GM21576 (cell line): ENCODE measurements around the gene GPD1.

Experiments used
- ATAC-seq: cut with Tn5 transposase; IDR thresholded peaks from one replicate; pipeline ENCODE4 v1.9.1; 2021; ENCODE audit warnings: mild to moderate bottlenecking, moderate library complexity; ENCODE audit not compliant: unreplicated experiment

GPD1 gene

DNA sequence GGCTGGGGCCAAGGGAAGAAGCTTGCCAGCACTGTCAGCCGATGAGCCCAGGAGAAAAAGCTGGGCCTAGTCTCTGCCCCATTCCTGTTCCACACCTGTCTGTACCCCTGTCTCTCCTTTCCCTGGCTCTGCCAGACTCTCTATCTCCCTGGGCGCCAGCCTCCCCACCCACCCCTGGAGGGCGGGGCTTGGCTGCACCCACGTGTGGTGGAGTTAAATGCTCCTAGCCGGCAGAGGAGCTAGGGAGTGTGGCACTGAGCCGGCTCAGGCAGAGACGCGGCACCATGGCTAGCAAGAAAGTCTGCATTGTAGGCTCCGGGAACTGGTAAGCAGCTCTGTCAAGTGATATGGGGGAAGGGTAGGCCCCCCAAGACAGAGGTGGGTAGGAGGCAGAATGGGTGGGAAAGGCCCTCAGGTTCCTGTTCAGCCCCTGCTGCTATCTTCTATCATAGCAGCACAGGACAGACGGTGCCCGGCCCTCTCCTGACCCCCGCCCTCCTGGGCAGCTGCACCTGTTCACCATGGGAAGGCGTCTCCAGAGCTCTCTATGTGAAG lies at the start of gene GPD1:
GPD1 (plus strand) TSS at position 242 of the 555 bp plus-strand sequence; CDS start at position 285, 43 bp downstream.
- no peak for ATAC-seq

DNA sequence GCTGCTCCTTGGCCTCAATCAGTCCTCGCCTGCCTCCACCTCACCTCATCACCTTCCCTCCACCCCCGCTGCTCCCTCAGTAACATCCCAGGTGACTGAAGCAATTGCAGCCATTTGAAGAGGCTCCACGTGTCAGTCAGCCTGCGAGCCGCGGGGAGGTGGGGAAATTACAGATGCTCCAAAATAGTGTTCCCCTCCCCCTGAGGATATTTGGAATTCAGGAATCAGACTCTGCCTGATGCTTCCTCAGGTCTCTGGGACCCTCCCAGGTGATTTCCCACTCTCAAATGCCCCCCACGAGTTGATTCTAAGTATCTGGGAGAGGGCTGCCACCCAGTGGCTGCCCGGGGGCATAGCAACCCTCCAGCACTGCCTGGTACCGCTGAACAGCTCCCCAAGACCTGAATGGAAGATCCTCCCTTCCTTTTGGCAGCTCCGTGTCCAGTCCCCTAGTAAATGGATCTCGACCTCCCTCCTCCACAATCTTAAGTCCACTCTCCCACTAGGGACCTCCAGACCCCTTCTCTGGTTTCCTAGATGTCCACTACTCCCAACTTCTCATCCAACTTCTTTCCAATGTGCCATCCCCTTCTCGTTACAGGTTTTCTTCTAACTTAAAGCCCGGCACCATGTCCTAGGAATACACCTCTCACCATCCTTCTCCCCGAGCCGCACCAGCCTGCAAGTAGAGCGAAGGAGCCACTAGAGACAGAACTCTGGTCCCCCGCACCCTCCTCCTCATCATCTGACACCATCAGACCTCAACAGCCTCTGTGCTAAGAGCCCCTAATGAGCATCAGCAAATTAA lies 47.8 kb upstream of the GPD1 start:
- no peak for ATAC-seq

DNA sequence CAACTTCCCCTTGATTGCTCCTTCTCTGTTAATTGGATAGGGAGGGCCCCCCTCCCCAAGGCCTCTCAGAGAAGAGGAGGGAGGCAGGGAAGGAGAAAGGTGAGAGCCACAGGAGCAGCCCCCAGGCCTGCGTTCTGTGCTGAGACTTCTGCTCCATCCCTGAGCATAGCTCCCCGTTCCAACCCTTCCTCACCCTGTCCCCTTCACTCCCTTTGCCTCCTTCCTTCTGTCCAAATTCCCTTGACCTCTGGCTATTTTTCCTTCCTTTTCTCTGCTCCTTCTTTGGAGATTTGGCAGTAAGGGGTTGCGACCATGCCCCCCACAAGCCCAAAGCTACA lies 47.2 kb upstream of the GPD1 start:
- ATAC-seq, result no peak

DNA sequence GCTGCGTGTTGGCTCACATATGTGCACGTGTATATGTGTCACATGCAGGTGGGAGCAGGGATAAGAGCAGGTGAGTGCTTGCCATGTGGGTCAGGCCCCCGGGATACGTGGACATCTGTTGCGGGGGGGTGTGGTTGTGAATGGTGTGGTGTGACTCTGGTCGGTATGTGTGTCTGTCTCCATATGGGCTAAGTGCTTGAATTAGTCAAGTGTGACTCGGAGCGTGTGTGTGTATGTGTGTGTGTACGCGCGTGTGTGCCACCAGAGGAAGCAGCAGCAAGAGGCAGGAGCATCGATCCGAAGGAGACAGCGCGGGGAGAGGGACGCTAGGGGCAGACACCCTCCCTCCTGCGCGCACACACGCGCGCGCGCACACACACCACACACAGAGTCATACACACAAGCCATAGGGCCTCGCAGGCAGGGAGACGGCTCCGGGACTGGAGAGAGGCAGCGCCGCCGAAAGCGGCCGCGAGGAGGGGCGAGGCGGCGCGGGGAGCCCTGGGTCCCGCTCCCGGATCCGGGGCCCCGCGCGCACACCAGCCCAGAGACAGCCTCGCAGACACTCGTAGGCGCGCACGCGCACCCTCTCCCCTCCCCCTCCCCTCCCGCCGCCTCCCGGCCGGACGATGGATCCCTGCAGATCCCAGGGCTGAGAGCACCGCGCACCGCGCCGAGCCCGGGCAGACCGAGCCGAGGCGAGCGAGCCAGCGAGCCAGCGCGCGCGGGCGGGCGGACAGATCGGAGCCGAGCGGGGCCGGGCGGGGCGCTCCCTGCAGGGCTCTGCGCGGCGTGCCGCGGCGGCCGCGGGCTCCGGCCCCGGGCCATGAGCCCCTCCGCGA lies 46.6 kb upstream of the GPD1 start, which contains the start of gene ASIC1:
ASIC1 (plus strand) TSS at position 597 of the 842 bp plus-strand sequence. CDS start 1,171 bp downstream, outside the sequence.
- ATAC-seq, result no peak

DNA sequence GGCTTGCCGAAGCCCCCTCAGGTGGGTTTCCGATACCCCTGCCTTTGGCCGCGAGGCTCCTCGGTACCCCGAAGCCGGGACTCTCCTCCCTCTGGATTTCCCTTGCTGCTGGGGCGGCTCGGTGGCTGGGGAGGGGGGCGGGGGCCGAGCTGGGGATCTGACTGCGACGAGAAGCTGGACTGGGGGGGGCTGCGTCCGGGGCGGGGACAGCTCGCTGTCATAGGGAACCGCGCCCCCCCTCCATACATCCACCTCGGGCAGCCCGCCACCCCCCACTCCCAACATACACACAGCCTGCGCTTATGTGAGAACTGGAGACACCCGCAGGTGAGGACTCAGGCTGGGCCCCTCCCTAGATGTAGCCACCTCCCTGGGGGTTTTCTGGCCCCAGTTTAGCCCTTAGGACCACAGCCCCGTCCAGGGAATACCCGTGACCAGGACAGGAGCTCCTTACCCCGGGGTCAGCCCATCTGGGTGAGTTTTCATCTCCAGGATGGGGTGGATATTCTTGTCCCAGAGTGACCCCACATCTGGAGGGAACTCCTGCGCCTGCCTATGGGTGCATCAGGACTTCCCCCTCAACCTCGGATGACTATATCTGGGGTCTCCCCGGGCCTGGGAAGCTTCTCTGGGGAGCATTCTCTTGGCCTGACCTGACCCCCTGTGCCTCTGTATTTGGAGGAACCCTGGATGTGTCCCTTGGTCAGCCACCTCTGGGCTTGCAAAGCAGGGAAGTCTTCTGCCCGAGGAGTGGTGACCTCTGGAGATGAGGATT lies 45.7 kb upstream of the GPD1 start:
- no peak for ATAC-seq

DNA sequence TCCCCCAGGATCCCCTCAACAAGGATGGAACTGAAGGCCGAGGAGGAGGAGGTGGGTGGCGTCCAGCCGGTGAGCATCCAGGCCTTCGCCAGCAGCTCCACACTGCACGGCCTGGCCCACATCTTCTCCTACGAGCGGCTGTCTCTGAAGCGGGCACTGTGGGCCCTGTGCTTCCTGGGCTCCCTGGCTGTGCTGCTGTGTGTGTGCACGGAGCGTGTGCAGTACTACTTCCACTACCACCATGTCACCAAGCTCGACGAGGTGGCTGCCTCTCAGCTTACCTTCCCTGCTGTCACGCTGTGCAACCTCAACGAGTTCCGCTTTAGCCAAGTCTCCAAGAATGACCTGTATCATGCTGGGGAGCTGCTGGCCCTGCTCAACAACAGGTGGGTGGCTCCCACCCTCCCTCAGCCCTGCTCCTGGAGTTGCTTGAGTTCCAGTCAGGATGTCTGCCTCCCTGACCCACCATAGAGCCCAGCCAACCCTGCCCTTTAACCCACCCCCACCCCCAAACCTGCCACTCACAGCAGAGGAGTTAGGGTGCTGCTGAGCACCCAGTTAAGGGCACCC lies 45.0 kb upstream of the GPD1 start:
- ATAC-seq, result no peak

DNA sequence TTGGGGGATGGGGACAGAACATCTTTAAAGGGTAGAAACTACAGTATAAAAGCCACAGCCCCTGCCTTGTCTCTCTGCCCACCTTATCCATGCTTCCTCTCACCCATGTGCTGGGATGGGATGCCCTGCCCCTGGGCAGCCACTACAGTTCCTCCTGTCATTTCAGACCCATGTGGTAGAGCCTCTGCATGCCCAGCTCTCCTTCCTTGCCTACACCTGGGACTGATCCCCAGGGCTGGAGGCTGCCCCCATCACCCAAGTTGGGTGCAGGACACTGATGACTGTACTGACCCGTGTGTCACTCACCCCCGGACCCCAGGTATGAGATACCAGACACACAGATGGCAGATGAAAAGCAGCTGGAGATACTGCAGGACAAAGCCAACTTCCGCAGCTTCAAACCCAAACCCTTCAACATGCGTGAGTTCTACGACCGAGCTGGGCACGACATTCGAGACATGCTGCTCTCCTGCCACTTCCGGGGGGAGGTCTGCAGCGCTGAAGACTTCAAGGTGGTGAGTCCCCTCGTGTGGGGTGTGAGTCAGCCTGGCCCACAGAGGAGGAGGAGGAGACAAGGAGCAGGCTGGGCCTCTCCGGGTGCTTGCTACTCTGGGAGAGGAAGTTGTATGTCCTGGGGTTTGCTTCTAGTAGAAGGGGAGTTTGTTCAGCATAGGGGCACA lies 44.2 kb upstream of the GPD1 start:
- no peak for ATAC-seq

DNA sequence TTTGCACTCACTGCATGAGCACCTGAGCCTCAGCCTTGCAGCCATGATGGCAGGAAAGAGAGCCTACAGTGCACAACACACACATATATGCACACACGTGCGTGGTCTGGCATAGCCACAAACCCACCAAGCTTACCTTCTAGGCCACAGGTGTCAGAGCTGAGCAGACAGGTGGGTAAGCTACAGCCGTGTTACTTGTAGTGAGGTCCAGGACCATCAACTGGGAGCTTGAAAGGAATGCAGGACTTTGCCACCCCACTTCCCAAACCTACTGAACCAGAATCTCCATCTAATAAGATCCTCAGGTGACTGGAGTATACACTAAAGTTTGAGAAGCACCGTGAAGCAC lies 43.7 kb upstream of the GPD1 start:
- ATAC-seq, result no peak

DNA sequence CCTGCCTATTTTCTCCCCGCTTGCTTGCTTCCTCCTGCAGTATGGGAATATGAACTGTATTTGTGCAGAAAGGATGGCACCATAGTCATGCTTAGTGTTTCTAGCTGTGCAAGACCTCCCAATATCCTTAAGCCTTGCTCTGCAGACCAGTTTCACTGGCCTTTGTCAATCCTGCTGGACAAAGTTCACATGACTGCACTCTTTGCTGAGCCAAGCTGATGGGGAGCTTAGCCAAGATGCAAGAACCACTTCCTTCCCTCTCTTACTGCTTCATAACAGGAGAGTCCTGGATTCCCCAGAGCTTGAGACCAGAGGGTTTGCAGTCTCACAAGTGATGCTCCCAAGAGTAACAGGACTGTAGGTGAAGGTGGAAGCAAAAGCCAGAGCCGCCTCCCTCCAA lies 42.6 kb upstream of the GPD1 start:
- ATAC-seq, result no peak

DNA sequence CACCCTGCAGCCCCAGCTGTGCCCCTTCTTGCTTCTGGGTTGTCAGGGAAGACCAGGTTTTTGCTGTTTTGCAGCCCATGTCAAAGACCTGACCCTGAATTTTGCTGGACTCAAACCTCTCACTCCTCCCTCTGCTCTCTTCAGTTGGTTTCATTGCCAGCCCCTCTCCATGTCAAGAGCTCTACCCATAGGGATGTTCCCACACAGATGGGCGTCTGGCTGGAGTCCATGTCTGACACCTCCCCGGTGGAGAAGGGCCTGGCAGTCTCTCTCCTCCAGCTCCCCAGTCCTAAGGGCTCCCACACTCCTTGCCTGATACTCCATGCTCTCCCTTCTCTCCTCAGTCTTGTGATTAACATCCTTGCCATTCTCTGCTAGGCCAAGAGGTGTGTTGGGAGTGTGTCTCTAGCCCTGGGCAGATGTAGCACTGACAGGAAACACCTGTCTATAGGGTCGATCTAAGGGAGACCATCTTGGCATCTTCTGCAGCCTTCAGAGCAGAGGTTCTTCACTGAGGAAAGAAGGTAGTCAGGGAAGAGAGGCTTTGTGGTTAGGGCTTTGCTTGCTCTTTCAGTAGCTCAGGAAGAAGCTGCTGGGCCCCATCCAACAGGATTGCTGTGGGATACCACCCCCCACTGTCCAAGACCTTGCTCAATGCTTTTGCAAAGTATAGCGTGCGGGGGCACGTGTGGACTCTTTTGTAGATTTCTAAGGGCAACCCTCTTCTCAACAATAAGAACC lies 41.7 kb upstream of the GPD1 start:
- ATAC-seq, result no peak

DNA sequence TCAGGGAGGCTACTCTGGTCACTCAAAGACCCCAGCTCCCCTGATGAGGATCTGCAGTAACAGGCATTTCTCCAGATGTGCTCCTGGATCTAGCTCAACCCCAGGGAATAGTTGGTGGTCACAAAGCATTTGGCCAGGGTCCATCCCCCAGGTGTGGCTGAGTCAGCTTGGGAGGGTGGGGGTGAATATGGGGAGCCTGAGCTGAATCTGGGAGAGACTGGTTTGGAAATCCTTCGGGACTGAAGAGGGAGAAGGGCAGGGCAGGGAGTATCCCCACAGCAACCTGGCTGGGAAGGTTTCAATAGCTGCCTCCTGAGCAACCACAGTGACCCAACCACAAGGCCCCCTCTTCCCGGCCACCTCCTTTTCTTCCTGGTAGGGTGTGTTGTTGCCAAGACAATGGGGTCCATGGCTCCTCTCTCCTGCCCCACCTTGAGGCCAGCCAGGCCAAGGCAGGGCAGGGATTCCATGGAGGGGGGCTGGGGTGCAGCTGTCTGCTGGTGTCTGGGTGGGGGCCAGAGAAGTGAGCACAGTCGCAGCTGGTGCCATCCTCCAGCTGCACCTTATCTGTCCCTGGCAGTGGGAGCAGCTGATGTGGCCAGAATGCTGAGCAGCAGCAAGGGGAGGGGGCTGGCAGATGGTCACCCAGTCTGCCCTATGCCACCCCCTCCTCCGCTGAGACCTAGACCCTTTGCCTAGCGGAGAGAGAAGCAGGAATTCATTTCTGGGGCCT lies 40.9 kb upstream of the GPD1 start:
- ATAC-seq, result no peak

DNA sequence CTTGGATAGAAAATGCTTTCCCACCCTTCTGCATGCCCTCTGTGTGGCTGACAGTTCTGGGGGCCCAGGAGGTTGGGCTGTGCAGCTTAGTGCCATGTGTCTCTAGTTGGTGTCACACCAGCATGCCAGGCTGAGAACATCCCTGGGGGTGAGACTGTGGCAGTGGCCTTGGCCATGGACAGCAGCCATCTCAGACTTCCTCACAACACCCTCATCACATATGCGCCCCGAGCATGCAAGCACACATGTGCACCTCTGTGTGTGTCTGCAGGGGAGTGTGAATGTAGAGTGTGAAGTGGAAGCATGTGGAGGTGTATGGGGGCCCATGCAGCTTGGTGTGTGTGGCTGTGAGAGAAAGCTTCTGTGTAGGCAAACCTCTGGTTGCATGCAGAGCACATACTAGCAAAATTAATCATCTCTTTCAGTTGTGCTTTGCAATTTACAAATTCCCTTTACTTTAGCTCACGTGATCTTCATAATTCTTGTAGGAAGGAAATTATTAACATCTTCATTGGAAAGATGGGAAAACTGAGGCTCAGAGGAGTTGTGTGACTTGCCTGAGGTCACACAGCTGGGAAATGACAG lies 38.0 kb upstream of the GPD1 start:
- no peak for ATAC-seq

DNA sequence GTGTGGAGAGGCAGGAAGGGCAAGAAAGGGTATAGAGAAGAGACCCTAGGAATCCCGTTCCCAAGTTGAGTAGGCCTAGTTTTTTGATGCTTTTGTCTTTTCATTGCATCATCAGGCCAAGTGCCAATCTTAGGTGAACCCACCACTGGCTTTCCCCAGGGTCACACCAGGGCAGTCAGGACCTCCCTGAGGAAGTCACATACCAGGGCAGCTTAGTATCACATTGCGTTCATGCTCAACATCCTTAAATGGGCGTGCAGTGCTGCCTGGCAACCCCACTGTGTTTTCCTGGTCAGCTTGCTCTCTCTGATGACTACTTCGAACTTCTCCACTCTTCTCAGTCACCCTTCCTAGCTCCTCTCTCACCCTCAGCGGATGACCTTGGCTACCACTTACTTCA lies 37.4 kb upstream of the GPD1 start:
- ATAC-seq, result no peak

DNA sequence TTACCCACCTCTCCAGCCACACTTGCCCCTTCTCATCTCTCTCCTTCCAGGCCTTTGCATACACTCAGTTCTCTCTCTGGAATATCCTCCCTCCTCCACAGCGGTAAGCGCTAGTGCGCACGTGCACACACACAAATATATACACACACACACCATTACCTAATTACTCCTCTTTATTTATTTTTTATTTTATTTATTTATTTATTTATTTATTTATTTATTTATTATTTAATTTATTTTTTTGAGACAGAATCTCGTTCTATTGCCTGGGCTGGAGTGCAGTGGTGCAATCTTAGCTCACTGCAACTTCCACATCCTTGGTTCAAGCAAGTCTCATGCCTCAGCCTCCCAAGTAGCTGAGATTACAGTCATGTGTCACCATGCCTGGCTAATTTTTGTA lies 34.7 kb upstream of the GPD1 start:
- no peak for ATAC-seq

DNA sequence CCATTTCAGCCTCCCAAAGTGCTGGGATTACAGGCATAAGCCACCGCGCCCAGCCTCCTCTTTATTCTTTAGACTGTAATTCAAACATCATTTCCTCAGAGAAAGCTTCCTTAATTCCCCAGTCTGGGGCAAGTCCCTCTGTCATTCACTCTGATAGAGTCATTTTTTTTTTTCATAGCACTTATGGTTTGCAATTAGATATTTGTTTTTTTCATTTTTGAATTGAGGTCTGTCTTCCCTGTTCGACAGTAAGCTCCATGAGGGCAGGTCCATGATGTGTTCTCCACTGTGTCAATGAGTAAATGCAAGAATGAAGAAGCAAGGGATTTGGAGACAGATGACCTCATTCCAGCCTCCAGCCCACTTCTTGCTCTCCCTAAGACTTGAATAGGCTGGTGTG lies 34.3 kb upstream of the GPD1 start:
- no peak for ATAC-seq

DNA sequence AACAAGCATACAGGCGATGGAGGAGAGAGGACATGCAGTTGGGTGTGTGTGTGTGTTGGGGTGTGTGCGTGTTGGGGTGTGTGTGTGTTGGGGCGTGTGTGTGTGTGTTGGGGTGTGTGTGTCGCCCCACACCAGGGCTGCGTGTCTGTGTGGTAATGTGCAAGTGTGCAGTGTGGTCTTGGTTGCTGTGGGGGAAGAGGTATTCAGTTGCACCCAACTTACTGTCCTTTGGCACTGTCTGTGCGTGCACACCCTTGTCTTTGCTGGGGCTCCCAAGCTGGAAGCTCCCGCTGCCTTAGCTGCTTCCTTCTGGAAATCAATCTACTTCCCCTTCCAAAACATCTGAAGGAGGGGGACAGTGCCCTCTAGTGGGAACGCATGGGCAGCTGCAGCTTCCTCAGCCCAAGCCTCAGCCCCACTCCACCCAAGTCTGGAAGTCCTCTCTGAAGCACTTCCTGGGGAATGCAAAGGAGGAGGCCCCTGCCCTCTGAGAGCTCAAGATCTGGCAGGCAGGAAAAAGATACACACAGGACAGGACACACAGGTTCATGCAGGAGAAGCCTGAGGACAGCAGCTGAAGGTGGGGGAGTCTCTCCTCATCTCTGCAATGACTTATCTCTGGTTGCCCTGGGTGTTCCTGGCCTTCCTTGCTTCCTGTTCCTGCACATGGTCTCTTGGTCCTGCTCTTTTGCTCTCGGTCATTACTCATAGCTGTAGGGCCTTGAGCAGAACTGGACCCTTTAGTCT lies 33.3 kb upstream of the GPD1 start:
- ATAC-seq, result no peak

DNA sequence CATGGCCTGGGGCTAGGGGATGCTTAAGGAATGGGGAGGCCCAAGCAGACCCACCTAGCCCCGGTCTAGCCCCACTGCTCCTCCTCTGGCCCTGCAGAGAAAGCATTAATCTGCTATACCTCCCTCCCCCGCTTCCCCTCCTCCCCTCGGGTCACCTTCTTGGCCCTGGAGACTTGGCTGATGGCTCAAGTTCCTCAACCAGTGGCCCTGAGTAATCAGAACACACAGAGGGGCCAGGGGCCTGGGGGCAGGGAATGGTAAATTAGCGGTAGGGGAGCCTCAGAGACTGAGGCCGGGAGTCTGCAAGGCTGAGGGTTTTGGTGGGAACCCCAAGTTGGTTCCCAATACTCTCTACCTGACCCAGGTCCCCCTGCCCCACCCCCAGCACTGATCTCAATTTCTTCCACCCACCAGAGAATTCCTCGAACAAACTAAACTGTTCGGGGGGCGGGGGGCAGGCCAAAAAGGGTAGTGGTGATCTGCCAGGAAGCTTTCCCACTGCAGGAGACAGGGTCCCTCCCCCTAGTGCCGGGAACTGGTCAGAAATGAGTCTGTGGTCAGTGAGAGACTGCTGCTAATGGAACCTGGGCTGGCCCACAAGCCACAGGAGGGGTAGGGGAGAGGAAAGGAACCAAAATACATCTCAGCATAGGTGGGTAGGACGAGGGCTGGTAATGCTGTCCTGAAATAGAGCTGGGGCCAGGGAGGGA lies 31.5 kb upstream of the GPD1 start:
- ATAC-seq, result no peak
